Small intestine (tissue), 7 donors: ENCODE results near the gene MAP2. TPM values are rescaled to one million over a fixed set of nuclear protein-coding genes. Genes with fewer than 3 reads are reported as not detected.

Experiments used
- DNase-seq, 2 donors: peaks; one replicate each; pipeline versions ENCODE4 v3.0.0 to v3.0.0-alpha.2; 2013
- FAIRE-seq: peaks from 2 replicates; lab custom pipeline; 2012; peaks lifted over from hg19 to GRCh38; lab: Jason Lieb, UNC
- H3K27ac ChIP-seq, 3 donors: one replicate each; pipeline ENCODE4 v1.5.1; 2013; ENCODE audit warnings: low read length in 2 of 3, mild to moderate bottlenecking in 2 of 3, control low read depth in 1 of 3, inconsistent platforms in 1 of 3, low read depth in 1 of 3, moderate library complexity in 1 of 3
- H3K27me3 ChIP-seq, 3 donors: one replicate each; pipeline ENCODE4 v1.6.1; 2013; ENCODE audit warnings: low read length in 3 of 3, inconsistent platforms in 1 of 3; ENCODE audit not compliant: control insufficient read depth in 3 of 3, insufficient read depth in 3 of 3
- H3K36me3 ChIP-seq, 3 donors: one replicate each; pipeline ENCODE4 v1.6.1; 2013; ENCODE audit warnings: low read length in 3 of 3, inconsistent platforms in 1 of 3, low read depth in 1 of 3, mild to moderate bottlenecking in 1 of 3, moderate library complexity in 1 of 3; ENCODE audit not compliant: control insufficient read depth in 3 of 3, insufficient read depth in 2 of 3
- H3K4me1 ChIP-seq, 3 donors: one replicate each; pipeline ENCODE4 v1.6.1; 2013; ENCODE audit warnings: low read length in 2 of 3, inconsistent platforms in 1 of 3, low read depth in 1 of 3, mild to moderate bottlenecking in 1 of 3, moderate library complexity in 1 of 3; ENCODE audit not compliant: control insufficient read depth in 3 of 3, insufficient read depth in 2 of 3
- H3K4me3 ChIP-seq, 3 donors: one replicate each; pipeline ENCODE4 v1.5.1; 2013; ENCODE audit warnings: low read length in 3 of 3, control low read depth in 1 of 3, inconsistent platforms in 1 of 3, low read depth in 1 of 3, mild to moderate bottlenecking in 1 of 3, moderate library complexity in 1 of 3
- H3K9me3 ChIP-seq, 2 donors: one replicate each; pipeline ENCODE4 v1.6.1; 2013; ENCODE audit warnings: low read depth in 1 of 2, low read length in 1 of 2; ENCODE audit not compliant: control insufficient read depth in 2 of 2, insufficient read depth in 1 of 2
- WGBS, 3 donors: extraction: QIAGEN DNeasy Blood & Tissue Kit; methylation state at CpG; one replicate each; pipeline ENCODE4 v1.1.7; 2013; 5-methylcytosine and 5-hydroxymethylcytosine counted together
- polyA plus RNA-seq, 4 donors: library from polyadenylated mRNA; stranded (reverse) in 3 of 4; unstranded in 1 of 4; fragments of 200-250 nt in 3 of 4; fragments of 120-200 nt in 1 of 4; gene quantifications; one replicate each; pipeline versions ENCODE4 v1.2.1 to v1.2.3, GENCODE V29; 2013
- donor health status: healthy with polysubstance abuse.
- donor health status: control.
- donor health status: control.
- donor health status: Bipolar disorder and iron deficiency.
- donor health status: healthy.

MAP2 gene
- polyA plus RNA-seq, 4 donors: 0.22 to 3.2 (median 1.6) TPM

DNA sequence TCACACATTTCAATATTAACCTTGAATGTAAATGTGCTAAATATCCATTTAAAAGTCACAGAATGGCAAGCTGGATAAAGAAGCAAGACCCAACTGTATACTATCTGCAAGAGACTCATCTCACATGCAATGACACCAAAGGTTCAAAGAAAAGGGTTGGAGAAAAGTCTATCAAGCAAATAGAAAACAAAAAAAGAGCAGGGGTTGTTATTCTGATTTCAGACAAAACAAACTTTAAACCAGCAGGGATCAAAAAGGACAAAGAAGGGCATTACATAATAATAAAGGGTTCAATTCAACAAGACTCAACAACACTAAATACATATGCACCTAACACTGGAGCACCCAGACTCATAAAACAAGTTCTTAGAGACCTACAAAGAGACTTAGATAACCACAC is 333.3 kb downstream of the MAP2 start:
- no peaks in the 10 kb centered on the region for H3K36me3 ChIP-seq
- FAIRE-seq (no peak), DNase-seq (no peak)
- no peak overlapping the region for H3K27ac ChIP-seq
- no peaks in the 10 kb centered on the region for H3K4me1 ChIP-seq
- H3K9me3 ChIP-seq: no peaks in the 10 kb centered on the region
- no peak overlapping the region for H3K4me3 ChIP-seq
- H3K27me3 ChIP-seq: no peaks in the 10 kb centered on the region

- no peaks in the 10 kb centered on the region for H3K36me3 ChIP-seq
- no peak for DNase-seq
- WGBS, 3 donors: 49 to 58% (median 51%) methylated on average over 2 of the region's 2 CpGs
- no peaks in the 10 kb centered on the region for H3K9me3 ChIP-seq
- no peak overlapping the region for H3K27ac ChIP-seq
- FAIRE-seq: no peak
- no peaks in the 10 kb centered on the region for H3K4me1 ChIP-seq
- no peak overlapping the region for H3K4me3 ChIP-seq
- no peaks in the 10 kb centered on the region for H3K27me3 ChIP-seq
Observed at GRCh38 chr2:209761566-209761965, 337.7 kb downstream of the MAP2 start.

GRCh38 chr2:209762563-209762962 is 338.7 kb downstream of the MAP2 start:
- H3K27ac ChIP-seq: no peak overlapping the region
- FAIRE-seq (no peak), DNase-seq (no peak)
- H3K36me3 ChIP-seq: no peaks in the 10 kb centered on the region
- H3K4me3 ChIP-seq: no peak overlapping the region
- H3K4me1 ChIP-seq: no peaks in the 10 kb centered on the region
- no peaks in the 10 kb centered on the region for H3K9me3 ChIP-seq
- no peaks in the 10 kb centered on the region for H3K27me3 ChIP-seq

DNA sequence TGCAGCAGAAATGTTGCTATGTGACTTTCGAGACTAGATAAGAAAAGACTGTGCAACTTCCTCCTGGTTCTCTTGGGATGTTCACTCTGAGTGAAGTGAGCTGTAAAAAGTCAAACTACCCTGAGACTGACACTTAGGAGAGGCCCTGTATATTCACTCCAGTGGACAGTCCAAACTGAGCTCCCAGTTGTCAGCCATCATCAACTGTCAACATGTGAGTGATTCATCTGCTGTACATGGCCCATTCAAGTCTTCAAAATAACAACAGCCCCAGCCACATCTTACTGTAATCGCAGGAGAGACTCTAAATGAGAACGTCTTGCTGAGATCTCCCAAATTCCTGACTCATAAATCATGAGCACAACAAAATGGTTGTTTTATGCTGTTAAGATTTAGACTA is 339.3 kb downstream of the MAP2 start:
- Histone ChIP-seq H3K9me3 (no peaks in the 10 kb centered on the region), H3K4me3 (no peak overlapping the region), H3K27me3 (no peaks in the 10 kb centered on the region), H3K36me3 (no peaks in the 10 kb centered on the region), H3K27ac (no peak overlapping the region), H3K4me1 (no peaks in the 10 kb centered on the region)
- WGBS, 3 donors: 60 to 65% (median 65%) methylated on average over 3 of the region's 3 CpGs
- FAIRE-seq: no peak
- no peak for DNase-seq

DNA sequence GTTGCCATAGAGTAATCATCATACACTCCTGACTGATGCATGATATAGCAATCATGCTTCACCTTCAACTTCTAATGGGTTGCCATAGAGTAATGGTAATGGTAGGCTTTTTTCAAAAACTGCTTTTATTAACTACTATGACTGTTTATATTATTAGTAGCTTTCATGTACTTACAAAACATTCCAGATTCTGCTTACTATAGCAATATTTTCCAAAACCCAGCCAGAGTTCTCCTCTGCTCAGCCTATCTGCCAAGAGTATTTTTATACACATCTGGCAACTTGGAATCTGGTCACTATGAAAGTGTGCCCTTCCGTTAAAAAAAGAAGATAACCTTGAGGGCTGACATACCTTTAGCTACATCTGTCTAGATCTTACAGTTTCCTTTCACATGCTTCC is 342.8 kb downstream of the MAP2 start:
- Histone ChIP-seq H3K27me3 (peaks cover 0 to 7% (median 4%) of the 10 kb centered on the region in 3 donors), H3K27ac (no peak overlapping the region), H3K4me1 (no peaks in the 10 kb centered on the region), H3K9me3 (no peaks in the 10 kb centered on the region), H3K36me3 (no peaks in the 10 kb centered on the region), H3K4me3 (no peak overlapping the region)
- WGBS, 3 donors: 76 to 83% (median 82%) methylated on average over 1 of the region's 1 CpG
- no peak for FAIRE-seq
- DNase-seq: no peak

DNA sequence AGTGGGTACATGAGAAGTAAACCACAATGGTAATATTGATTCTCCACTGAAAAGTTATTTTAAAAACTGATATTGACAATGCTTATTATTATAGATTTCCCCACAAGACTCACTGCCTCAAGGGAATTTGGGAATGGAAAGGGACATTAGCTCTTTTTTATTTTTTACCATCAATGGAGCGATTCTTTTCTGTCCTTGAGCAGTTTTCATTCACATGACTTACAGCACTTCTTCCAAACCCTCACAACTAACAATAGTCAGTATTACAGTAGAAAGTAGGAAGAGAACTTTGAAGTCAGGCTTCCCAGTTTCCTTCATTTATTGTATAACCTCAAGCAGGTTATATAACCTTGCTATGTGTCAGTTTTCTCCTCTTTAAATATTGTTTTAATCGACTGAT is 343.5 kb downstream of the MAP2 start:
- 45 to 57% (median 56%) methylated on average over 2 of the region's 2 CpGs for WGBS, 3 donors
- H3K36me3 ChIP-seq: no peaks in the 10 kb centered on the region
- H3K27ac ChIP-seq: no peak overlapping the region
- no peak for FAIRE-seq
- no peak for DNase-seq
- no peak overlapping the region for H3K4me3 ChIP-seq
- H3K4me1 ChIP-seq: no peaks in the 10 kb centered on the region
- H3K27me3 ChIP-seq: peaks cover 0 to 7% (median 4%) of the 10 kb centered on the region in 3 donors
- H3K9me3 ChIP-seq: no peaks in the 10 kb centered on the region

GRCh38 chr2:209768557-209768956 is 344.7 kb downstream of the MAP2 start:
- Histone ChIP-seq H3K9me3 (no peaks in the 10 kb centered on the region), H3K4me1 (no peaks in the 10 kb centered on the region), H3K27me3 (peaks cover 0 to 10% (median 4%) of the 10 kb centered on the region in 3 donors), H3K27ac (no peak overlapping the region), H3K4me3 (no peak overlapping the region), H3K36me3 (no peaks in the 10 kb centered on the region)
- no peak for DNase-seq
- FAIRE-seq: no peak

GRCh38 chr2:209771474-209772289 is 347.8 kb downstream of the MAP2 start, which contains the start of gene UNC80:
TSS of gene UNC80 (plus strand) at chr2:209771832. CDS start at chr2:209772073, 241 bp downstream.
- Histone ChIP-seq H3K9me3 (no peaks in the 10 kb centered on the region), H3K4me1 (no peaks in the 10 kb centered on the region), H3K4me3 (peak within 1 kb of the TSS in 2 of 3 donors; percentile 1 to 21), H3K27me3 (peaks cover 0 to 10% (median 4%) of the 10 kb centered on the region in 3 donors), H3K36me3 (no peaks in the 10 kb centered on the region), H3K27ac (no peak within 1 kb of the TSS)
- WGBS, 3 donors: 4 to 12% (median 10%) methylated on average over 44 to 73 of the region's 73 CpGs
- FAIRE-seq (no peak), DNase-seq (peak; percentile 16 to 76)

- peaks cover 0 to 10% (median 4%) of the 10 kb centered on the region in 3 donors for H3K27me3 ChIP-seq
- H3K27ac ChIP-seq: no peak overlapping the region
- FAIRE-seq (no peak), DNase-seq (no peak)
- no peaks in the 10 kb centered on the region for H3K36me3 ChIP-seq
- no peaks in the 10 kb centered on the region for H3K9me3 ChIP-seq
- no peaks in the 10 kb centered on the region for H3K4me1 ChIP-seq
- WGBS, 3 donors: 15 to 18% (median 16%) methylated on average over 8 of the region's 8 CpGs
- H3K4me3 ChIP-seq: peak overlapping the region in 1 of 3 donors; percentile 1
Observed at GRCh38 chr2:209772290-209772685, 348.4 kb downstream of the MAP2 start.
